C4-2B (cell line): ENCODE results near the gene ZNF609.

Experiments used
- ZFX ChIP-seq: fragments of 450-650 bp; IDR thresholded peaks from 2 replicates; pipeline ENCODE4 v1.6.1; 2017
- TF ChIP-seq, protein P1 (sequence below): fragments of 450-650 bp; conservative IDR thresholded peaks from 2 replicates; pipeline ENCODE4 v1.5.1; 2017; ENCODE audit warnings: mild to moderate bottlenecking

GRCh38 chr15:64532521-64533315 is 72.3 kb downstream of the ZNF609 start:
- TF ChIP-seq, protein P1, sequence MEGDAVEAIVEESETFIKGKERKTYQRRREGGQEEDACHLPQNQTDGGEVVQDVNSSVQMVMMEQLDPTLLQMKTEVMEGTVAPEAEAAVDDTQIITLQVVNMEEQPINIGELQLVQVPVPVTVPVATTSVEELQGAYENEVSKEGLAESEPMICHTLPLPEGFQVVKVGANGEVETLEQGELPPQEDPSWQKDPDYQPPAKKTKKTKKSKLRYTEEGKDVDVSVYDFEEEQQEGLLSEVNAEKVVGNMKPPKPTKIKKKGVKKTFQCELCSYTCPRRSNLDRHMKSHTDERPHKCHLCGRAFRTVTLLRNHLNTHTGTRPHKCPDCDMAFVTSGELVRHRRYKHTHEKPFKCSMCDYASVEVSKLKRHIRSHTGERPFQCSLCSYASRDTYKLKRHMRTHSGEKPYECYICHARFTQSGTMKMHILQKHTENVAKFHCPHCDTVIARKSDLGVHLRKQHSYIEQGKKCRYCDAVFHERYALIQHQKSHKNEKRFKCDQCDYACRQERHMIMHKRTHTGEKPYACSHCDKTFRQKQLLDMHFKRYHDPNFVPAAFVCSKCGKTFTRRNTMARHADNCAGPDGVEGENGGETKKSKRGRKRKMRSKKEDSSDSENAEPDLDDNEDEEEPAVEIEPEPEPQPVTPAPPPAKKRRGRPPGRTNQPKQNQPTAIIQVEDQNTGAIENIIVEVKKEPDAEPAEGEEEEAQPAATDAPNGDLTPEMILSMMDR: no peak
- TF ChIP-seq ZFX: no peak
